ENCODE results near the gene SOX2.
A peak's percentile ranks its signal among the peaks of the same experiment; 100 is the strongest.

The SOX2 gene

DNA sequence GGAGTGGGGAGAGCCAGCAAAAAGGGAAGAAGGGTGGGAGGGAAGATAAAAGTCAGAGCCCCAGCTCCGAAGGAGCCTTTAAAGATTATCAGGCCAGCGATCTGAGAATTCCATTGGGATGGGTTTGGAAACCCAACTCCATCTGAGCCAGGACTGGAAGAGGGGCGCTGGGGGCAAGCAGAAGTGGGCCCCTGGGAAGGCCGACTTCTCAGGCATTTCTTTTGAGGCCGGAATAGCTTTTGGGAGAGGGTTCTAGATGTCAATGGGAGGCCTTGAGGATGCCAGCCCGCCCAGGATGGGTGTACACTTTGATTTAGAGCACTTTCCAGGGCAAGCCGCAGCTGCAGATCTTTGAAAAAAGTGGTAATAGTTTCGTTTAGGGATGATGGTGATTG lies 6.6 kb upstream of the SOX2 start:
- DNase-seq, result no peak

DNA sequence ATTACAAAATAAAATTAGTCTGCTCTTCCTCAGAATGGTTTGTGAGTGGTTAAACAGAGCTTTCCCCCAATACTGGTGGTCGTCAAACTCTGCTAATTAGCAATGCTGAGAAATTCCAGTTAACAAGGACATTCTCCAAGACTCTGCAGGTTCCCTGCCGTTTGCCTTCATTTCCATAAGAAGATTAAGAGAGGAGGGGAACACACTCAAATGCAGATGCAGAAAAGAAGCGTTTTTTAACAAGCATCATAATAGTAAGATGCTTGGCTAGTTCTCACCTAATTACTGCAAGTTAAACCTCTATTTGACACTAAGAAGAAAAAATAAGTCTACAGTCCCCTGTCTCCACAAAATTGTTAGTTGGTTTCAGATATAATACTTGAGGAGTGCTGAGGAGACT lies 3.7 kb upstream of the SOX2 start:
- no peak for DNase-seq

DNA sequence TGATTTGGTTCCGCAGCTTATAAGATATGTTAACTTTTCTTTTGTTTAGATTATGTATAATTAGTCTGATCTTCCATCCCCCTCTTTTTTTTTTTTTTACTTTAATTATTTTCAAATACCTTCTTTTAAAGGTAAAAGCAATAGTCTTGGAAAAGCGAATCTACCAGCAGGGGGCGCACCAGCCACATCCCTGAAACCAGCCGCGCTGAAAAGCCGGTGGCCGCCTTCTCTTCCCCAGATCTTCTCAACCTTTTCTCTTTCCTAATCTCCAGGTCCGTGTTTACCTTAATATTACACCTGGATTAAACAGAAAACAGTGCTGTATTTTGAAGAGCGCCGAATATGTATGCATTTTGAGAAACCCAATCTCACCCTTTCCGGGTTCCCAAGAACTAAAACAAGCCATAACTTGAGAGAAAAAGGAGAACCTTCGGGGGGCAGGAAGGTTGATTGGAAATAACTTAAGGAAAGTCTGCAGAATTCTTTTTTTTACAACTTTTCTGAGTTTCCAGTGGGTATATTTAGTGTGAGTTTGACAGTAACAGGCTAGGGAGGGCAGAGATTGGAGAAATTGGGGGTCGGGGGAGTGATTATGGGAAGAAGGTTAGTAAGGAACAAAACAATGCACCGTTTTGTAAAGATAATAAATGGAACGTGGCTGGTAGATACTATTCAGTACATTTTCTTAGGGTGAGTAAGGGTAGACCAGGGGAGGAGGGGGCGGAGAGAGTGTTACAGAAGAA lies 2.0 kb upstream of the SOX2 start:
- peak; percentile 41 for DNase-seq

DNA sequence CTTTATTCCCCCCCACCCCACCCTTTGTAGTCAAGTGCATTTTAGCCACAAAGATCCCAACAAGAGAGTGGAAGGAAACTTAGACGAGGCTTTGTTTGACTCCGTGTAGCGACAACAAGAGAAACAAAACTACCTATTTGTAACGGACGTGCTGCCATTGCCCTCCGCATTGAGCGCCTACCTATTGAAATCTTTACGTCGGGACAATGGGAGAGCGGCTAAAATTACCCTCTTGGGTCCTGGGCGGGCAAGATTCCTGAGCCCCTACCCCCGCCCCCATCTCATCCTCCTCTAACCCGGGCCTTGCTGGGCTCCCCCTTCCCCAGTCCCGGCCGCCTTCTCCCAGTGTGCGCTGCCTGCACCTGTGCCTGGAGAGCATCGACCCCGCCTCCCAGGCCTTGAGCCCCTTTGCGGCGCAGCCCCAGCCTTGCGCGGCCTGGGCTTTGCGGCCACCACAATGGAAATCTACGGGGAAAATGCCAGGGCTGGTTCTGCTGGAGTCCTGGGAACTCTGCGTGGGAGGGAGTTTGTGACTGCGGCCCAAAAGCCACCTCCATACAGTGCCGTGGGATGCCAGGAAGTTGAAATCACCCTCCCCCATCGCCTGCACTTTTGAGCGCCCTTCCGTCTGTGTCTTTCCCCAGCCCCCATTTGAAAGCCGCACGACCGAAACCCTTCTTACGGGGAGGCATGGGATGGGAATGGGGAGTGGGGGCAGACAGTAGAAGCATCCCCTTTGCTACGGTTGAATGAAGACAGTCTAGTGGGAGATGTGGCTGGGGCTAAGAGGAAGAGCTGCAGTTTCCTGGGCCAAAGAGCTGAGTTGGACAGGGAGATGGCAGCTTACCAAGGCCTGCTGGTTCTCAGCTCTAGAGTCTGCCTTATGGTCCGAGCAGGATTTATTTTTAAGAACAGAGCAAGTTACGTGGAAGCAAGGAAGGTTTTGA lies 1.1 kb upstream of the SOX2 start:
- DNase-seq, result no peak

- no peak for DNase-seq
Observed at GRCh38 chr3:181712226-181712552, 464 bp downstream of the SOX2 start.

GRCh38 chr3:181712553-181713279 lies 991 bp downstream of the SOX2 start:
- no peak for DNase-seq

DNA sequence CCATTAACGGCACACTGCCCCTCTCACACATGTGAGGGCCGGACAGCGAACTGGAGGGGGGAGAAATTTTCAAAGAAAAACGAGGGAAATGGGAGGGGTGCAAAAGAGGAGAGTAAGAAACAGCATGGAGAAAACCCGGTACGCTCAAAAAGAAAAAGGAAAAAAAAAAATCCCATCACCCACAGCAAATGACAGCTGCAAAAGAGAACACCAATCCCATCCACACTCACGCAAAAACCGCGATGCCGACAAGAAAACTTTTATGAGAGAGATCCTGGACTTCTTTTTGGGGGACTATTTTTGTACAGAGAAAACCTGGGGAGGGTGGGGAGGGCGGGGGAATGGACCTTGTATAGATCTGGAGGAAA lies 1.5 kb downstream of the SOX2 start:
- no peak for DNase-seq

GRCh38 chr3:181713676-181714612 lies 2.2 kb downstream of the SOX2 start:
- no peak for DNase-seq

GRCh38 chr3:181715571-181716340 lies 4.0 kb downstream of the SOX2 start:
- no peak for DNase-seq

GRCh38 chr3:181716966-181717365 lies 5.2 kb downstream of the SOX2 start:
- no peak for DNase-seq

- DNase-seq, result no peak
Observed at GRCh38 chr3:181717549-181718171, 5.9 kb downstream of the SOX2 start.

DNA sequence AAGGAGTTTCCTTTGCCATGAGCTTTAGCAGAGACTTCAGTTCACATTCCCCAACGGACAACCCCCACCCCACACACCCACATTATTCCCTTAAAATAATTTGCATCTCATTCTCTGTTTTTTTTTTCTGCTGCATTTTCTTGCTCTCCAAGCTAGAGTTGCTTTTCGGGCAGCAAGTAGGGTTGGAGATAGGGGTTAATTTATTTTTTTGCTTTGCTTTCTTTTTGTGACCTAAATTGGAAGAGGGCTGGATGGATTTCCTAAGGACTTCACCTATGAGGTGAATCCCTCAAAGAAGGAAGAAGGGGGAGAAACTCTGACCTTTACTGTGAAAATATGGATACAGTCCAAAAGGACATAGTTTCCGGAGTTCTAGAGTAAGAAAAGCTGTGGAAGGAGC lies 6.6 kb downstream of the SOX2 start:
- no peak for DNase-seq

DNA sequence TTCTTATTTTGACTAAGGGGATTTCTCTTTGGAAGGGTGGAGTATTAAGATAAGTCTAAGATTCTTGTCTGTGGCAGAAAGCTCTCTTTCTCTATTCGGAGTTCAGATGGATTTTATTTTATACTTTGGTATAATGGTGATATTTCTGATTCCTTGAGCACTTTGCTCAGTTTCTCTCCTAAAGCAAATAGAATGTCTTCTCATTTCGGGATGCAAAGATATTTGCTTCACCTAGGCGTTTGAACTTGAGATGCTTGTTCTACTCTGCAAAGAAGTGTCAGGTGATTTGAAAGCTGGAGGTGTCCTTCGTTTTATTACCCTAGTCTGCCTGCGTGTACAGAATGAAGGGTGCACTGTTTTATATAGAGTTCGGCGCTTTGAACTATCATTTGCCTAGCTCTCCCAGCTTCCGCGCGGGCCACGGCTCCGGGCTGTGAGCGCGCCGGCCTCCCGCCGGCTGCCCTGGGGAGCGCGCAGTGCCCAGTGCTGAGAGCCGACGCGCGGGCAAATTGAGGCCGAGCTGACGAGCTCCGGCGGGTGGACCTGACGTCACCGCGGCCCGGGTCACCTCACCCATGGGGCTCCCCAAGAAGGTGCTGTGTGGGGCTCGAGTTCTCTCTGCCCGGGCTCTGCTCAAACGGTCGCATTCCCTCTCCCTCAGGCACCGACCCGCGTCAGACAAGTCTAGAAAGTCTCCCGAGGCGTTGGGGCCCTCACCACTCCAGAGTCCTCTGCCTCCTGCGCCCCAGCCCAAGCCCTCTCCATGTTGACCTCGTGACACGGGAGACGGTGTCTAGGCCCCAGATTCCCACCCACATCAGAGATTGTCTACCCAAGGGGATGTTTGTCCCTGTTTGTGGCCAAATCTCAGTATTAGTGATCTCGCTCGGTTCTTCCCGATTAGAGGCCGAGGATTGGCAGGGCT lies 7.5 kb downstream of the SOX2 start:
- DNase-seq, result no peak

- no peak for DNase-seq
Observed at GRCh38 chr3:181719991-181720680, 8.4 kb downstream of the SOX2 start.

DNA sequence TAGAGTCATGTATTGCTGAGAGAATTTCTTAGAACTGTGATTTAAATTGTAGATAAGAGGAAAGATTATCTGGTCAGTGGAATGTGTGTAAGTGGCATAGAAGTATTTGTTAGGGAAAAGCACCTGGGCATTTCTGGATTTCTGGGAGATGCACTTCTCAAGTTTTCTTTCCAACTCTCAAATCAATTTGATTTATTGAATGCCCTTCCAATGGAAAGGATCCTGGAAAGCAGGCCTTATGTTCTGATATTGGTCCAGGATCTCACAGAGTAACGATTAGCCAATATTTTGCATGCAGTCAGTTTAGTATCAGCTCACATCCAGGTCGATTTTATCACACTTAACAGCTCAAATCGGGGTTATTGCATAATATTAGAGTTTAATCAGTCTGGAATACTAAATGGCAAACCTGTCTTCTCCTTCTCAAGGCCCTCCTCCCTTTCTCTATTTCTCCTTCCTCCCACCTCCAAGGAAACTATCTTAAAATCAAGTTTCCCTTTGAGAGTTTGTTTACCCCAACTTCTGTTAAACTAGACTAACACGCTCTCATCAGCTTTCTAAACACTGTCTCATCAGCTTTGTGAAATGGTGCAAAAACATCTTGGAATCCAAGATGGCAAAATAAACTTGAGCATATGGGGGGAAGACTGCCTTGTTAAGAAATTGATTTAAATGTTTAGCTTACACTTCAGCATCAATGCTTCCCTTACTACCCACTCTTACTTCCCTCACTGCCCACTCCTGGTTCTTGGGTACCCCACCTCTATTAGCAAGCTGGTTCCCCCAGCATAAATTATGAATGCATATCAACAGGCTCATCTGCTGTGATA lies 9.5 kb downstream of the SOX2 start:
- no peak for DNase-seq

DNA sequence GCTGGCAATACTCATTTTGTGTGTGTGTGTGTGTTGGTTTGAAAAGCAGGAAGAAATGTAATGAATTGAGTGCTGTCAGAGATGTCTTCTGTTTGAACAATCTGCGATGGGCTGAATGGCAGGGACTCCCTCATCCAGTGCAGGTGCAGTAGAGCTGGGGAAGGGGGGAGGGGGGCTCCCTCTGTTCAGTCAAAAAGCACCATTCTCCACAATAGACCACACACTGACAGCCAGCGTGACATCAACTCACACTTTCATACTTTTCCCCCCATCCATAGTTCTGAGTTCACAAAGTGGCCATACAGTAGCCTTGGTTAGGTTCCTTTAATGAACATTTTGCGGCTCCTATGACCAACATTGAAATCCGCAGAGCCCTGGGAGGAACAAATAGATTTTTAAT lies 10.4 kb downstream of the SOX2 start:
- DNase-seq, result no peak

- DNase-seq, result no peak
Observed at GRCh38 chr3:181722766-181723425, 11.2 kb downstream of the SOX2 start.

DNA sequence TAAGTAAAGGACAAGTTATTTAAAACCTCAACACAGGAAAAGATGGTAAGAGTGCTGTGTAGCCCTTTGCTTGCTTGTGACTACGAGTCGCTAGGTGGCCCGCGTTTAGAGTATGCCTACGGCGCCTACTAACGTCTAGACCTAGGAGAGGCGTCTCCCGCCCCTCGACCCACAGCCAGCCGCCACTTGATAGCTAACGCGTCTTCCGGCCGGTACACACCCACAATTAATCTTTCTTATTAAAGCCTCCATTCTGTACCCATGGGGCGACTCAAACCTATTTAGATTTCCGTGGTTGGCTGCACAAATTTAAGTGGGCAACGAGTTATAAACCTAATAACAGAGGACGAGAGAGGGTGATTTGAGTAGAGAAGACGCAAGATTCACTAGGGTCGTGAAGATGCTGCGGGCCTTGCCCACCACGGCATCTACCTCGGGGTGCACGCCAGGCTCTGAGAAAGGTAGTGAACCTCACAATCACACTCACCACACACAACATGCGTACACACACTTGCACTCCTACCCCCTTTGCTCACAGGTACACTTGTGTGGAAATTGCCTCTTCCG lies 12.0 kb downstream of the SOX2 start:
- DNase-seq, result no peak

Data from activated gamma-delta T cell treated with Interleukin-2 at 50 U/mL for 16 hours (primary cell).